OCI-LY3 (cell line): ENCODE measurements around the gene WASF2.

Experiments used
- H2AFZ ChIP-seq: fragments of 200-600, 300-600 bp; shearing (Covaris generic); 2 replicates; pipeline ENCODE4 v1.6.0; 2014; ENCODE audit warnings: antibody characterized with exemption, low read depth, low read length
- H3K27ac ChIP-seq: fragments of 200-600, 300-600 bp; sonication (generic); 2 replicates; pipeline ENCODE4 v1.5.1; 2014; ENCODE audit warnings: mild to moderate bottlenecking, low read length, moderate library complexity, mixed read lengths
- H3K27me3 ChIP-seq: fragments of 200-600, 300-600 bp; sonication (generic); 2 replicates; pipeline ENCODE4 v1.6.1; 2014; ENCODE audit warnings: low read depth, low read length, mixed read lengths
- H3K36me3 ChIP-seq: fragments of 200-600, 300-600 bp; sonication (generic); replicated peaks from 2 replicates; pipeline ENCODE3; 2014; ENCODE audit warnings: low read depth, low read length, mixed read lengths
- H3K4me1 ChIP-seq: fragments of 300-600, 200-600 bp; sonication (generic); 2 replicates; pipeline ENCODE4 v1.6.1; 2014; ENCODE audit warnings: low read length, mixed read lengths
- H3K4me2 ChIP-seq: fragments of 200-600, 300-600 bp; sonication (generic); 2 replicates; pipeline ENCODE4 v1.6.1; 2014; ENCODE audit warnings: low read length, mixed read lengths
- H3K4me3 ChIP-seq: fragments of 300-600, 200-600 bp; sonication (generic); 2 replicates; pipeline ENCODE4 v1.5.1; 2014; ENCODE audit warnings: antibody characterized with exemption, mild to moderate bottlenecking, low read length, moderate library complexity
- H3K79me2 ChIP-seq: fragments of 300-600, 200-600 bp; shearing (Covaris generic); 2 replicates; pipeline ENCODE4 v1.6.1; 2014; ENCODE audit warnings: mild to moderate bottlenecking, low read length, mixed read lengths
- H3K9ac ChIP-seq: fragments of 300-600, 200-600 bp; shearing (Covaris generic); 2 replicates; pipeline ENCODE4 v1.6.0; 2014; ENCODE audit warnings: mild to moderate bottlenecking, low read length, moderate library complexity
- H3K9me3 ChIP-seq: fragments of 200-600, 300-600 bp; shearing (Covaris generic); 2 replicates; pipeline ENCODE4 v1.6.1; 2014; ENCODE audit warnings: low read length, mixed read lengths; ENCODE audit not compliant: insufficient read depth
- H4K20me1 ChIP-seq: fragments of 200-600, 300-600 bp; sonication (generic); 2 replicates; pipeline ENCODE4 v1.6.1; 2016; ENCODE audit warnings: low read length, mixed read lengths; ENCODE audit not compliant: insufficient read depth
- EZH2phosphoT487 ChIP-seq: fragments of 200-600 bp; shearing (Covaris generic); IDR thresholded peaks from 2 replicates; pipeline ENCODE4 v1.6.1; 2018; ENCODE audit warnings: antibody characterized with exemption, mixed run types, low read depth
- TF ChIP-seq, protein P1 (sequence below): fragments of 200-600, 300-600 bp; sonication (generic); IDR thresholded peaks from 2 replicates; pipeline ENCODE4 v1.5.1; 2014; ENCODE audit warnings: antibody characterized with exemption, low read length, low read depth

WASF2 gene

DNA sequence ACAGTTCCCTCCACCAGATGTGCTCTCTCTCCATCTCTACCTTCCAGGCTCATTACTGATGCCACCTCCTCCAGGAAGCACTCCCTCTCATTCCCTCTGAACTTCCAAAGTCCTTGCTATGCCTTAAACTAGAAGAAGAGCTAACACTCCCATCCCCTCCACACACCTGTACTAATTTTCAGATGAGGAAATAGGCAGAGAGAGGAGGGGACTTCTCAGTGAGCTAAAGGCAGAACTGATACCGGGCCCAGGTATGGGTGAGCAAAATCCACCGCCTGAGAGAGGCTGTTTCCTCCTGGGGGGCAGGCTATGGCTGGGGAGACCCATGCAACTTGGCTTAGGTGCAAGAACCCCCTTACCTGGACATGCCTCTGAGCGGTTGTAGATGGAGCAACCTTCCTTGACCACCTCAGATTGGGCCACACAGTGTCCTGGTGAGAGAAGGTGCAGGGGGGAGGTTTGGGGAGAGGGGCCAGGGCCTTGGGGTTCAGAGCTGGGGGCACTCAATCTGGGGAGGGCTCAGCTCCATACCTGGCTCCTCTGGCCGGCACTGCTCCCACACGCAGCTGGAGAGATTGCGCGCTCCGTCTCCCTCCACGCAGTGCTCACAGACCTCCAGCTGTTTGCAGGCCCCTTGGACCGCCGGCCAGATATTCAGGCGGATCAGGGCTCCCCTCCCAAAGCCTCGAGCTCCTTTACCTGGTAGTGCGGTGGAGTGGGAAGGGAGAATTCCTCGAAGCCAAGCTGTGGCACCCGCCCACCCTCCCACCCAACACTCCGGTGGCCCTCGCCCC, 107.8 kb downstream of the WASF2 start:
- Histone ChIP-seq H3K4me1 (peaks cover 6% of the 10 kb centered on the region), H4K20me1 (no peaks in the 10 kb centered on the region), H3K27me3 (no peaks in the 10 kb centered on the region), H3K4me2 (no peak overlapping the region), H3K27ac (no peak overlapping the region), H3K9me3 (no peaks in the 10 kb centered on the region), H3K4me3 (no peak overlapping the region), H3K9ac (no peak overlapping the region), H3K79me2 (no peaks in the 10 kb centered on the region), H3K36me3 (no peaks in the 10 kb centered on the region), H2AFZ (no peak overlapping the region)
- no peak for TF ChIP-seq EZH2phosphoT487
- TF ChIP-seq, protein P1, sequence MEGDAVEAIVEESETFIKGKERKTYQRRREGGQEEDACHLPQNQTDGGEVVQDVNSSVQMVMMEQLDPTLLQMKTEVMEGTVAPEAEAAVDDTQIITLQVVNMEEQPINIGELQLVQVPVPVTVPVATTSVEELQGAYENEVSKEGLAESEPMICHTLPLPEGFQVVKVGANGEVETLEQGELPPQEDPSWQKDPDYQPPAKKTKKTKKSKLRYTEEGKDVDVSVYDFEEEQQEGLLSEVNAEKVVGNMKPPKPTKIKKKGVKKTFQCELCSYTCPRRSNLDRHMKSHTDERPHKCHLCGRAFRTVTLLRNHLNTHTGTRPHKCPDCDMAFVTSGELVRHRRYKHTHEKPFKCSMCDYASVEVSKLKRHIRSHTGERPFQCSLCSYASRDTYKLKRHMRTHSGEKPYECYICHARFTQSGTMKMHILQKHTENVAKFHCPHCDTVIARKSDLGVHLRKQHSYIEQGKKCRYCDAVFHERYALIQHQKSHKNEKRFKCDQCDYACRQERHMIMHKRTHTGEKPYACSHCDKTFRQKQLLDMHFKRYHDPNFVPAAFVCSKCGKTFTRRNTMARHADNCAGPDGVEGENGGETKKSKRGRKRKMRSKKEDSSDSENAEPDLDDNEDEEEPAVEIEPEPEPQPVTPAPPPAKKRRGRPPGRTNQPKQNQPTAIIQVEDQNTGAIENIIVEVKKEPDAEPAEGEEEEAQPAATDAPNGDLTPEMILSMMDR: no peak

DNA sequence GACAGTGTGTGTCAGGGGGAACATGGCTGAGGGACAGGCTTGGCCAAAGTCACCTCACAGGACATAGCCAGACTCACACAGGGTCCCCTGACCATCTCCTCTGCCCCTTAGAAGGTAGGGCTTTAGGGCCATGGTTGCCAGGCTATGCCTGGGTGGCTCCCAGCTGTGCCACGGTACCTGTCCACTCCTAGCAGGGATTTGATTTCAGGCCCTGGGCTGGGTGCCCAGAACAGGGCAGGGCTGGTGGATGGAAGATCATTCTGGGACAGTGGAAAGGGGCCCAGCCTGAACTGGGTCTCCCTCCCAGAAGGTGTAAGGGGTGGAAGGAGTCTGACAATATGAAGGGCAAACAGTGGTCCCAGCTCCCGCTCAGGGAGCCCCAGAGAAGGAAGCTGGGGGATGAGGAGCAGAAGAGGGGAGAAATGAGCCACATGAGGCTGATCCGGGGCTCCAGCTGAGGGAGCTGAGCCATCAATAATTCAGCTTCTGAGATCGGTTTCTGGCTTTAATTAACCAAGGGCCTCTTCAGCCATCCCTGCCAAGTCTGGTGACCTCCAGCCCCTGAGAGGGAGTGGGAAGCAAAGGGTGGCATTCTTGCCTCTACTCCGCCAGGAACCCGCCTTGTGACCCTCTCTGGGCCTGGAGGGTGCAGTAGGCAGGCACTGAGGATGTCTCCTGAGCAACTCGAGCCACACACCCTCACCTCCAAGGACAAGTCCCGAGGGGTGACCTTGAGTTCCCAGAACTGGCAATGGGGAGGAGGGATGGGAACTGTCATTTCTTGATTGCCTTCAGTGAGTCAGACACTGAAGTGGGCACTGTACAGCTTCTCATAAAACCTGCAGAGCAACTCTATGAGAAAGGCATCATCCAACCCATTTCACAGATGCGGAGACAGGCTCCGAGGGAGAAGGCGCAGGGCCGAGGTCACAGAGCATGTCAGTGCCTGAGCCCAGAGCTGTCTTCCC, 108.9 kb downstream of the WASF2 start:
- no peaks in the 10 kb centered on the region for H3K27me3 ChIP-seq
- no peaks in the 10 kb centered on the region for H3K9me3 ChIP-seq
- no peak overlapping the region for H3K9ac ChIP-seq
- H3K36me3 ChIP-seq: no peaks in the 10 kb centered on the region
- H3K79me2 ChIP-seq: no peaks in the 10 kb centered on the region
- no peak overlapping the region for H2AFZ ChIP-seq
- no peak overlapping the region for H3K4me3 ChIP-seq
- no peaks in the 10 kb centered on the region for H4K20me1 ChIP-seq
- no peak overlapping the region for H3K27ac ChIP-seq
- TF ChIP-seq, protein P1: no peak
- TF ChIP-seq EZH2phosphoT487: no peak
- peaks cover 6% of the 10 kb centered on the region for H3K4me1 ChIP-seq
- H3K4me2 ChIP-seq: no peak overlapping the region

DNA sequence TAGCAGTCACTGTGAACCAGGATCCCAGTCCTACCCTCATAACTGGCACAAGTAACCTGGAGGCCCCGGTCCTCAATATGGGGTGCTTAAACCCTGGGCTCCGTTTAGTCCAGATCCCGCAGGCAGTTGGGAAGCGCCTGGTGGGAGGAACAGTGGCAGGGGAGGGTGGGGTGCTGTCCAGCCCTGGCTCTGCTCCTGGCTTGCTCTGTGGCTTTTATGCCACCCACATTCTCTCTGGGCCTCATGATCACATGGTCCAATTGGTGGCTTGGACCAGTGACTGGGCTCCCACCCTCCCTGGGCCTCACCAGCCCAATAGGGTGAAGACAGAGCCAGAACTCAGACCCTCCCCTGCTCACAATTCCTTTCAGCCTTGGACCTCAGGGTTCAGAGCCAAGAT, 109.7 kb downstream of the WASF2 start:
- no peaks in the 10 kb centered on the region for H3K9me3 ChIP-seq
- H4K20me1 ChIP-seq: no peaks in the 10 kb centered on the region
- no peaks in the 10 kb centered on the region for H3K27me3 ChIP-seq
- no peaks in the 10 kb centered on the region for H3K79me2 ChIP-seq
- no peak for TF ChIP-seq EZH2phosphoT487
- TF ChIP-seq, protein P1: no peak
- no peak overlapping the region for H3K4me2 ChIP-seq
- H2AFZ ChIP-seq: no peak overlapping the region
- no peak overlapping the region for H3K9ac ChIP-seq
- no peak overlapping the region for H3K27ac ChIP-seq
- no peak overlapping the region for H3K4me3 ChIP-seq
- no peaks in the 10 kb centered on the region for H3K36me3 ChIP-seq
- H3K4me1 ChIP-seq: peaks cover 6% of the 10 kb centered on the region

DNA sequence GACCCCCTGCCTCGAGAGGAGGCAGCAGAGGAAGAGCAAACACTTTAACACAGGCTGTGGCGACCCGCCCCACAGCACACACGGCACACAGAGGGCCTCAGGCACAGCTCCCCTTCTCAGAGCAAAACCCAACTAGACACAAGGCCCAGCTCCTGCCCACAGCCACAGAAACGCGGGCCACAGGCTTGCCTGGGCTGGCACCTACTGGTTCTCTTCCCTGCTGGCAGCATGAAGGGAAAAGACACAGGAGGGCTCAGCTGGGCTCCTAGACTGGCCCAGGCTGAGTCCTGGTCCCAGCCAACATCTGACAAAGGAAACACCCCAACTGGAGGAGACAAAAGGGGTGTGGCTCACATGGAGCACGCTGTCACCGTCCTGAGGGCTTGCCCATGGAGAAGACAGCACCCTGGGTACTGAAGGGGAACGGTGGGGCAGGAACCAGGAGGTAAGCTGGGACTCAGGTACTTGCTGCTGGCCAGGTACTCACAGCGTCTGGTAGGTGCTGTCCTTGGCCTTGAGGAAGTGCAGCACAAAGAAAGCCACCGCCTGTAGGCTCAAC, 110.3 kb downstream of the WASF2 start:
- Histone ChIP-seq H3K9me3 (no peaks in the 10 kb centered on the region), H3K4me3 (no peak overlapping the region), H3K27me3 (no peaks in the 10 kb centered on the region), H3K9ac (no peak overlapping the region), H3K36me3 (no peaks in the 10 kb centered on the region), H3K79me2 (no peaks in the 10 kb centered on the region), H4K20me1 (no peaks in the 10 kb centered on the region), H3K4me1 (peaks cover 6% of the 10 kb centered on the region), H3K4me2 (no peak overlapping the region), H2AFZ (no peak overlapping the region), H3K27ac (no peak overlapping the region)
- TF ChIP-seq, protein P1: no peak
- TF ChIP-seq EZH2phosphoT487: no peak
